Measurements from ENCODE around the gene DPEP2. TPM values are rescaled to one million over a fixed set of nuclear protein-coding genes. Genes with fewer than 3 reads are reported as not detected.

Gene DPEP2
- total and polyA plus RNA-seq, 8 donors, result 0.32 to 4.0 (median 1.0) TPM; not detected in 2

- H3K36me3 ChIP-seq, result peaks cover 0 to 5% (median 0%) of the 10 kb centered on the region in 3 donors
- FAIRE-seq, result no peak
- peak in 1 of 6 donors; percentile 75 for DNase-seq
- no peak overlapping the region for H3K27ac ChIP-seq
- H3K4me1 ChIP-seq, result peaks cover 15 to 39% (median 30%) of the 10 kb centered on the region in 3 donors
- no peaks in the 10 kb centered on the region for H3K9me3 ChIP-seq
- no peak for ATAC-seq
- intact Hi-C loops (cut with DNase I), result no loop called here
- TF ChIP-seq CTCF (IDR thresholded peaks at IDR 0.05), result no peak
- WGBS, 2 donors, result 71 to 74% methylated on average over 31 to 32 of the region's 32 CpGs
- no peaks in the 10 kb centered on the region for H3K27me3 ChIP-seq
- H3K4me3 ChIP-seq, result no peak overlapping the region
These were observed 35.5 kb downstream of the DPEP2 start for GRCh38 chr16:67963662-67964321.

- Histone ChIP-seq H3K27me3 (no peaks in the 10 kb centered on the region), H3K4me1 (peaks cover 15 to 39% (median 30%) of the 10 kb centered on the region in 3 donors), H3K9me3 (no peaks in the 10 kb centered on the region), H3K4me3 (no peak overlapping the region), H3K36me3 (peaks cover 0 to 5% (median 0%) of the 10 kb centered on the region in 3 donors), H3K27ac (no peak overlapping the region)
- TF ChIP-seq CTCF (IDR thresholded peaks at IDR 0.05), result no peak
- no peak for FAIRE-seq
- WGBS, 2 donors, result 77 to 86% methylated on average over 2 of the region's 2 CpGs
- DNase-seq, result peak in 1 of 6 donors; percentile 5
- intact Hi-C loops (cut with DNase I), result no loop called here
- ATAC-seq, result no peak
These were observed 36.0 kb downstream of the DPEP2 start for GRCh38 chr16:67963292-67963661.

- 95 to 97% methylated on average over 8 of the region's 8 CpGs for WGBS, 2 donors
- peaks cover 0 to 13% (median 0%) of the 10 kb centered on the region in 3 donors for H3K36me3 ChIP-seq
- ATAC-seq (no peak), DNase-seq (peak in 1 of 6 donors; percentile 13), FAIRE-seq (no peak)
- H3K4me3 ChIP-seq, result no peak overlapping the region
- no peaks in the 10 kb centered on the region for H3K9me3 ChIP-seq
- H3K27me3 ChIP-seq, result no peaks in the 10 kb centered on the region
- TF ChIP-seq CTCF (IDR thresholded peaks at IDR 0.05), result no peak
- peaks cover 15 to 36% (median 26%) of the 10 kb centered on the region in 3 donors for H3K4me1 ChIP-seq
- H3K27ac ChIP-seq, result peak overlapping the region in 3 of 4 donors; percentile 16 to 55 (median 22)
- intact Hi-C loops (cut with DNase I), result no loop called here
These were observed 37.1 kb downstream of the DPEP2 start for GRCh38 chr16:67962135-67962534.

- Histone ChIP-seq H3K4me1 (peaks cover 11 to 30% (median 20%) of the 10 kb centered on the region in 3 donors), H3K4me3 (no peak overlapping the region), H3K9me3 (no peaks in the 10 kb centered on the region), H3K27ac (peak overlapping the region in 2 of 4 donors; percentile 34 to 55), H3K36me3 (peaks cover 0 to 14% (median 0%) of the 10 kb centered on the region in 3 donors), H3K27me3 (no peaks in the 10 kb centered on the region)
- FAIRE-seq, result no peak
- peak; percentile 84 to 93 (median 90) for ATAC-seq
- 21 to 23% methylated on average over 11 to 13 of the region's 13 CpGs for WGBS, 2 donors
- TF ChIP-seq CTCF (IDR thresholded peaks at IDR 0.05), result no peak
- DNase-seq, result peak; percentile 92 to 99 (median 98)
- intact Hi-C loops (cut with DNase I), result no loop called here
These were observed 37.7 kb downstream of the DPEP2 start for GRCh38 chr16:67961551-67961957.
